HL-60 (cell line): ENCODE measurements around the gene CWC15.

Experiments used
- DNase-seq, 2 experiments: peaks; one replicate each; pipeline ENCODE4 v3.0.0-alpha.2; 2010 to 2020; ENCODE audit warnings: low read depth in 1 of 2, low spot score in 1 of 2
- H3K27ac ChIP-seq: fragments of 250-450 bp; sonication (Bioruptor Pico); replicated peaks from 2 replicates; pipeline ENCODE4 v1.5.1; 2020; ENCODE audit warnings: mild to moderate bottlenecking, moderate library complexity
- H3K27me3 ChIP-seq: fragments of 250-450 bp; sonication (Bioruptor Pico); 2 replicates; pipeline ENCODE4 v1.5.1; 2021; ENCODE audit warnings: mild to moderate bottlenecking, moderate library complexity; ENCODE audit not compliant: insufficient read depth, poor library complexity, severe bottlenecking
- H3K4me3 ChIP-seq: replicated peaks from 2 replicates; pipeline ENCODE4 v1.5.1; 2011; ENCODE audit warnings: mild to moderate bottlenecking, control low read depth, low read length; ENCODE audit not compliant: insufficient read depth
- GABPA ChIP-seq: IDR thresholded peaks from 2 replicates; pipeline ENCODE4 v1.6.1; 2012; ENCODE audit warnings: low read depth
- POLR2AphosphoS5 ChIP-seq: IDR thresholded peaks from 2 replicates; pipeline ENCODE4 v1.6.1; 2012; ENCODE audit warnings: low read depth
- REST ChIP-seq: IDR thresholded peaks from 2 replicates; pipeline ENCODE4 v1.6.1; 2012; ENCODE audit warnings: low read depth; ENCODE audit not compliant: insufficient replicate concordance
- SPI1 ChIP-seq: IDR thresholded peaks from 2 replicates; pipeline ENCODE4 v1.6.1; 2012; ENCODE audit warnings: low read depth, mild to moderate bottlenecking, borderline replicate concordance
- TF ChIP-seq, protein P1 (sequence below): IDR thresholded peaks from one replicate; pipeline ENCODE4 v1.5.1; 2011; ENCODE audit warnings: low read length, control low read depth, inconsistent platforms; ENCODE audit not compliant: insufficient read depth

Gene CWC15

GRCh38 chr11:94925422-94926270 lies 47.7 kb downstream of the CWC15 start:
- TF ChIP-seq POLR2AphosphoS5 = no peak
- no peaks in the 10 kb centered on the region for H3K27me3 ChIP-seq
- no peak overlapping the region for H3K27ac ChIP-seq
- DNase-seq = no peak
- no peak overlapping the region for H3K4me3 ChIP-seq

DNA sequence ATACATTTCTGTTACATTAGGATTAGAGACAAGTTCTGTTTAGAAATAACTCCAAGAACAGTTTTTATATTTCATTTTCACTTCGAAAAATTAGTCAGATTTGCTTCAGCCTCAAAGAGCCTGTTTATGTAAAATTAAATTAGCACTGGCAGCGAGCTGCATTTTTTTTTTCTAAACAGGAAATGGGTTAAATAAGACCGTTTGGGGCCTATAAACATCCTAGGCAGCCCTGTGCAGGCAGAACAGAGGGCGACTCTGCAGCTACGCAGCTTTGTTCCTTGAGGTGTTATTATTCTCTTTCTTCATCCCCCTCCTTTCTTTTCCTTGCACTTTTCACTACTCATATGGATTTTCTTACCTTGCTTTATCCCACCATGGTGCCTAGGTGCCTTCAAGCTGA lies 48.7 kb downstream of the CWC15 start:
- TF ChIP-seq SPI1 (no peak), POLR2AphosphoS5 (no peak), REST (no peak), GABPA (no peak)
- TF ChIP-seq, protein P1, sequence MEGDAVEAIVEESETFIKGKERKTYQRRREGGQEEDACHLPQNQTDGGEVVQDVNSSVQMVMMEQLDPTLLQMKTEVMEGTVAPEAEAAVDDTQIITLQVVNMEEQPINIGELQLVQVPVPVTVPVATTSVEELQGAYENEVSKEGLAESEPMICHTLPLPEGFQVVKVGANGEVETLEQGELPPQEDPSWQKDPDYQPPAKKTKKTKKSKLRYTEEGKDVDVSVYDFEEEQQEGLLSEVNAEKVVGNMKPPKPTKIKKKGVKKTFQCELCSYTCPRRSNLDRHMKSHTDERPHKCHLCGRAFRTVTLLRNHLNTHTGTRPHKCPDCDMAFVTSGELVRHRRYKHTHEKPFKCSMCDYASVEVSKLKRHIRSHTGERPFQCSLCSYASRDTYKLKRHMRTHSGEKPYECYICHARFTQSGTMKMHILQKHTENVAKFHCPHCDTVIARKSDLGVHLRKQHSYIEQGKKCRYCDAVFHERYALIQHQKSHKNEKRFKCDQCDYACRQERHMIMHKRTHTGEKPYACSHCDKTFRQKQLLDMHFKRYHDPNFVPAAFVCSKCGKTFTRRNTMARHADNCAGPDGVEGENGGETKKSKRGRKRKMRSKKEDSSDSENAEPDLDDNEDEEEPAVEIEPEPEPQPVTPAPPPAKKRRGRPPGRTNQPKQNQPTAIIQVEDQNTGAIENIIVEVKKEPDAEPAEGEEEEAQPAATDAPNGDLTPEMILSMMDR = no peak
- no peak for DNase-seq
- Histone ChIP-seq H3K27ac (no peak overlapping the region), H3K27me3 (no peaks in the 10 kb centered on the region), H3K4me3 (no peak overlapping the region)

DNA sequence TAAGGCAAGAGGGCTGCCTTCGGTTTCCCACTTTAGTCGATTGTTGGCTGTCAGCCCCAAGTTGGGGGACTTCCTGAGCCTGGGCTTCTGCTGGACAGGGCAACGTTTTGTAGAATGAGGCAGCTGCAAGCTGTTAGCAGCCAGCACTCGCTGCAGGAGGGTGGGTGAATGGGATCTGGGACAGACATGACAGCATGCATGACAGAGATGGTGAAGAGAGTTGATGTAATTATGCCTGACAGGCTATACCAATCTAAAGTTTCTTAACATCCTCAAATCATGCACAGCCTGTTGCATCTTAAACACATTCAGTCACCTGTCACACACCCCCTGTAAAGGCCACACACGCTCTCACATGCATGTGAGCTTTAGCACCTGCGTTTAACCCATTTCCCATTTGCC lies 49.2 kb downstream of the CWC15 start:
- Histone ChIP-seq H3K27ac (no peak overlapping the region), H3K4me3 (no peak overlapping the region), H3K27me3 (no peaks in the 10 kb centered on the region)
- TF ChIP-seq POLR2AphosphoS5 (no peak), SPI1 (no peak), REST (no peak), GABPA (no peak)
- TF ChIP-seq, protein P1 = no peak
- DNase-seq = no peak

- no peak for DNase-seq
- H3K27ac ChIP-seq = no peak overlapping the region
- TF ChIP-seq GABPA (no peak), REST (no peak), POLR2AphosphoS5 (no peak), SPI1 (no peak)
- TF ChIP-seq, protein P1 = no peak
- no peaks in the 10 kb centered on the region for H3K27me3 ChIP-seq
- H3K4me3 ChIP-seq = no peak overlapping the region
Measured at GRCh38 chr11:94923004-94923334, 50.4 kb downstream of the CWC15 start.
